ENCODE measurements around the gene GJA1.
"Not testable (repeated sequence)": the region's sequence is repeated elsewhere in the genome, so short reads cannot be mapped to it uniquely, and the experiment has no call there.

GJA1 gene

DNA sequence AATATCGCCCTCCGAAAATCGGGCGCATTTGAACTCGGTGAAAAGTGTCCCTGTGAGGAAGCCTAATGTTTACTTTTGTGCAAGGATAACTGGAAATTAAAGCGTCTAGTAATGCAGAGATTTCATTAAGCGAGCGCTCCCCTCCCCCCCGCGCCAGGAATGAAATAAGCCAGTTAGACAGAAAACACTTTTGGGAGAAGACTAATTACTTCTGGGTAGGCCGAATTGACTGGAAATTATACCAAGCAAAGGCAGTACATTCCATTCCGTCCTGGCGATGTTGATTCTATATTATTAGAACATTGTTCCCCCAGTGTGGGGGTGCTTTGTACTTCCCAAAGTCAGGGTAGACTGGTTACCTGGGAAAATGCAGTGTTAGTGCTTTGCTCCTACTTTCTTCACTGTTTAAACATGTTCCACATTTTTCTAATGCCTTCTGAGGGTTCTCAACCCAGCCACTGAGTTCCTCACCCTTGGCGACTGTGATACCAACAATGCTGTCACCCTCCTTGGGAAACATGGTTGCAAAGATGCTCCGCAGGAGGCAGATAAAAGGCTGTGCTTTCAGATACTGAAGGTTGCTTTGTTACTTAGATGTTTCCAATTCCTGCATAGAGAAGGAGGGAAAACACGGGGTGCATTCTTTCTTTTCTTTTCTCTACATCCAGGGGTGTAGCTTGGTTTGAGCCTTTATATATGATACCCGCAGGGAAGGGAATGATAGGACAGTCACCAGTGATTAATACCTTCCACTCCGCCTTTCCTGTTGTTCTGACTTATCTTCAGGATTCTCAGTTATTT is 2.6 kb downstream of the GJA1 start:
- DNase-seq: peak; percentile 14

DNA sequence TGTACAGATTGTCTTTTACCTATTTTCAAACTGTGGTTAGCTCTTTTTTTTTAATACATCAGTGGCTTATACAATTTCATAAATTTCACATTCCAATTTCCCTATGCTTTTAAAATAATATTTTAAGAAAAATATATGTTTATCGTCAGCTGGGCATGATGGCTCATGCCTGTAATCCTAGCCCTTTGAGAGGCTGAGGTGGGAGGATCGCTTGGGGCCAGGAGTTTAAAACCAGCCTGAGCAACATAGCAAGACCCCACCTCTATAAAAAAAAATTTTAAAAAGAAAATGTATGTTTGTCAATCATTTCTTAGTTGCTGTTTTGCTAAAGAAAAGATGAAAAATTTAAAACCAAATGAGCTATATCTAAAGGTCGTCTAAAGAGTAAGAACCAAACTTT is 3.4 kb downstream of the GJA1 start:
- no peak for DNase-seq

DNA sequence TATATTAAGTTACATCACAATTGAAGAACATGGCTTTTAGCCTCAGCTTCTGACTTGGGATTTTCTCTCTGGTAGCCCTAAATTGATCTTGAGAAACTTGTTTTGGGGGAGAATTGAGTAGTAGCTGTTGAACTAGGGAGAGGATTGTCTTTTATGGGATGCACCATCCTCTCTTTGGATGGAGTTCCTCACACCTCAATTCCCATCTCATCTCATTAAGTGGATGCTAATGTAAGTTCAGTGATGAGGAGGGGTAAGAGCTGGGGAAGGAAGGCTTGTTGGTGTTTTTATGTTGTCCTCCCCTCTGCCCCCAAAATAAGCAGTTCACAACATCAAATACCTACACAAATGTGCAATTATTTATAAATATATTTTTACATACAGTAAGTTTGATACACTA is 4.0 kb downstream of the GJA1 start:
- DNase-seq: no peak

DNA sequence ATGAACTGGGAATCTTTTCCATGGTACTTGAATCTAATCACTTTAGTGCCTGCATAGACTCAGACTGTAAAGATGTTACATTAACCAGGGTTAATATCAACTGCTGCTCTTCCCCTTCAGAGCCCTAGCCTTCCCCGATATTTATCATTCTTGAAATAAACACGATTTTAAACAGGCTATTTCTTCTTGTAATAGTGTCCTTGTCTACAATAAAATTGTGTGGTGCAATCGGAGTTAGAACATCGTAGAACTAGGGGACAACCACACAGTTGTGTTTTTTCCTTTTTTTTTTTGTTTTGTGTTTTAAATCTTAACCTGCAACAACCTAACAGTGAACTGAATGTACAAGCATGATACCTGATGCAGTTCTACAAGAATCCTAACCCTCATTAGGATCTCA is 4.5 kb downstream of the GJA1 start:
- DNase-seq: no peak

DNA sequence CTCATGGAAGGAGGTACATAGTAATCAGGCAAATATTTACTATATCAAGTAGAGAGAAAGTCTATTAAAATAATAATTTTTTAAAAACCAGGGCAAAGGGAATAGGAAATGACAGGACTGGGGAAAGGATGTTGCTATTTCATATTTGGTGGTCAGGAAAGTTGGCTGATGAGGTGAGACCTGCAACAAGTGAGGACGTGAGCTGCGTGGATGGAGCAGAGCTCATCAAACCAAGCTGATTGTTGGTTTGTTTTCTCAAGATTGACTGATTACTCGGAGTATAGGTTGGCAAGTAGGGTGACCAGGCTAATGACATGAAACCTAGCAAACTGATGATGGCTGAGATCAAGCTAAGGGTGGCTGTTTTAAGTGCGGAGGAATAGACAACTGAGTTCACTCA is 6.0 kb downstream of the GJA1 start:
- DNase-seq: no peak

DNA sequence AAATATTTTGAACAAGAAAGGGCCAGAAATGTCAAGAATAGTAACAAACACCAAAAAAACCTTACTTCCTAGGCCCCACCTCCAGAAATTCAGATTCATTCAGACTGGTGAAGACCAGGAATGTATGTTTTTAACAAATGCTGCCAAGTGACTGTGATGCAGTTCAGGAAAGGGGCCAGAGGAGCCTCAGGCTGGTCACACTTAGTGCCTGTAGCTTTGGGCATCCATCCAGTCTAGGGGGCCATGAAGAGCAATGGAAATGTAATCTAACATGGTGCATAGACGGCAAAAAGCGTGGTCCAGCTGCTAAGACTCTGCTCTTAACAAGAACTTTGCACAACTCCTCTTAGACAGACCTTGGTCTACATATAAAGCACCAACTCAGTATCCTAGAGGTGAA is 7.1 kb downstream of the GJA1 start:
- no peak for DNase-seq

DNA sequence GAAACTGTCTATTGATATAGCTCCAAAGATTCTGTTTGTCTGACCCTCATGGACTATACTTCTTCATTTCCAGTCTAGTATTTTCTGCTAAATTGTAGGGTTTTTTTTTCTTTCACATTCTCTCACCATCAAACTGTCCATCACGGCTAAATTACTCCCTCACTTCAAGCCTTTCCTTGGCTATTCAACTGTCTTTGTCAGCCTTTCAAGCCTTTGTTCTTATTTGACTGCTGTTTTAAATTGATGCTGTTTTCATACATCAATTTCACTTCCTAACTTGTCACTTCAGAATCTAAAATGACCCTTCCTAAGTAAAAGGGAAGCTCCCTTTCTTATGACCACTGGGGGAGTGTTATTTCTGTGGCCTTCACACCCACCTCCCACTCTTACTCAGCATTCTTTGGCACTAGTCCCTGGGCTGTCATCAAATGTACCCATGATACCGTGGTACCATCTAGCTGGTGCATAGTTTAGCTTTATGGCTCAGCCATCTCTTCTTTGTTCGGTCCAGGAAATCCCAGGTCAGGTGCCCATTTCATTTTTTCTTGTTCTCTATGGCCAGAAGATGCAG is 8.6 kb downstream of the GJA1 start:
- no peak for DNase-seq

DNA sequence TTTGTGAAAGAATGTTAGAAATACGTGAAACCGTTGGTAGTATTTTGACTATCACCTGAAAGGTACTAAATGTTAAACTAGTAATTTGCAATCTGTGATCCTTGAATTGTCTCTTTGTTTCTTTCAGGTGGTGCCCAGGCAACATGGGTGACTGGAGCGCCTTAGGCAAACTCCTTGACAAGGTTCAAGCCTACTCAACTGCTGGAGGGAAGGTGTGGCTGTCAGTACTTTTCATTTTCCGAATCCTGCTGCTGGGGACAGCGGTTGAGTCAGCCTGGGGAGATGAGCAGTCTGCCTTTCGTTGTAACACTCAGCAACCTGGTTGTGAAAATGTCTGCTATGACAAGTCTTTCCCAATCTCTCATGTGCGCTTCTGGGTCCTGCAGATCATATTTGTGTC is 11.3 kb downstream of the GJA1 start:
- not testable (repeated sequence) for DNase-seq

DNA sequence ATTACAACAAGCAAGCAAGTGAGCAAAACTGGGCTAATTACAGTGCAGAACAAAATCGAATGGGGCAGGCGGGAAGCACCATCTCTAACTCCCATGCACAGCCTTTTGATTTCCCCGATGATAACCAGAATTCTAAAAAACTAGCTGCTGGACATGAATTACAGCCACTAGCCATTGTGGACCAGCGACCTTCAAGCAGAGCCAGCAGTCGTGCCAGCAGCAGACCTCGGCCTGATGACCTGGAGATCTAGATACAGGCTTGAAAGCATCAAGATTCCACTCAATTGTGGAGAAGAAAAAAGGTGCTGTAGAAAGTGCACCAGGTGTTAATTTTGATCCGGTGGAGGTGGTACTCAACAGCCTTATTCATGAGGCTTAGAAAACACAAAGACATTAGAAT is 12.3 kb downstream of the GJA1 start:
- DNase-seq: not testable (repeated sequence)

DNA sequence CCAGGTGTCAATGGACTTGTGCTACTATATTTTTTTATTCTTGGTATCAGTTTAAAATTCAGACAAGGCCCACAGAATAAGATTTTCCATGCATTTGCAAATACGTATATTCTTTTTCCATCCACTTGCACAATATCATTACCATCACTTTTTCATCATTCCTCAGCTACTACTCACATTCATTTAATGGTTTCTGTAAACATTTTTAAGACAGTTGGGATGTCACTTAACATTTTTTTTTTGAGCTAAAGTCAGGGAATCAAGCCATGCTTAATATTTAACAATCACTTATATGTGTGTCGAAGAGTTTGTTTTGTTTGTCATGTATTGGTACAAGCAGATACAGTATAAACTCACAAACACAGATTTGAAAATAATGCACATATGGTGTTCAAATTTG is 13.1 kb downstream of the GJA1 start:
- DNase-seq: not testable (repeated sequence)

DNA sequence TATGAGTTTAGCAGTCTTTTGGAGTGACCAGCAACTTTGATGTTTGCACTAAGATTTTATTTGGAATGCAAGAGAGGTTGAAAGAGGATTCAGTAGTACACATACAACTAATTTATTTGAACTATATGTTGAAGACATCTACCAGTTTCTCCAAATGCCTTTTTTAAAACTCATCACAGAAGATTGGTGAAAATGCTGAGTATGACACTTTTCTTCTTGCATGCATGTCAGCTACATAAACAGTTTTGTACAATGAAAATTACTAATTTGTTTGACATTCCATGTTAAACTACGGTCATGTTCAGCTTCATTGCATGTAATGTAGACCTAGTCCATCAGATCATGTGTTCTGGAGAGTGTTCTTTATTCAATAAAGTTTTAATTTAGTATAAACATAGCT is 13.9 kb downstream of the GJA1 start:
- no peak for DNase-seq

DNA sequence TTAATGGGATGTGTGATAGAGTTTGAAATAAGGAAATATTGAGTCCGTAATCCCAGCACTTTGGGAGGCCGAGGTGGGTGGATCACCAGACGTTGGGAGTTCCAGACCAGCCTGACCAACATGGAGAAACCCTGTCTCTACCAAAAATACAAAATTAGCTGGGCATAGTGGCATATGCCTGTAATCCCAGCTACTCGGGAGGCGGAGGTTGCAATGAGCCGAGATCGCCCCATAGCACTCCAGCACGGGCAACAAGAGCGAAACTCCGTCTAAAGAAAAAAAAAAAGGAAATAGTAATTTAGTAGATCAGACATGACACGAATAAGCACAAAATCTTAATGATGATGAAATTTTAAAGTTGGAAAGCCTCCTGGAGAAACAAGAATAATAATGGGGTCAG is 14.8 kb downstream of the GJA1 start:
- DNase-seq: no peak

DNA sequence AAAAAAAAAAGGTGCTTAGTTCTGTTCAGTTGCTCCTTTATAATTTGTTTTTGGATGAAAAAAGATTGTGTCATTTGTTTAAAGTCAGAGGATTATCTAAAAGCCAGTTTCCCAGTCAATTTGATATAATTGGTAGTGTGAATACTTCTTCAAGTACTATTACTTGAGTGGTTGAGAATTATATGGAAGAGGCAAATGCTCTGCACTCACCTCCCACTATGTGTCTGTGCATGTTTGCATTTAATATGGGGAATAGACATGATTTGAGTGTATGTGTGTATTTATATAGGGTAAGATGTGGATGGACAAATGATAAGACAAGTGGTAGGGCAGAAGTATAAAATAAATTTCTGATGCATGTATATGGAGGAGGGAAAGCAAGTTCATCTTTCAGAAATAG is 15.8 kb downstream of the GJA1 start:
- DNase-seq: no peak

DNA sequence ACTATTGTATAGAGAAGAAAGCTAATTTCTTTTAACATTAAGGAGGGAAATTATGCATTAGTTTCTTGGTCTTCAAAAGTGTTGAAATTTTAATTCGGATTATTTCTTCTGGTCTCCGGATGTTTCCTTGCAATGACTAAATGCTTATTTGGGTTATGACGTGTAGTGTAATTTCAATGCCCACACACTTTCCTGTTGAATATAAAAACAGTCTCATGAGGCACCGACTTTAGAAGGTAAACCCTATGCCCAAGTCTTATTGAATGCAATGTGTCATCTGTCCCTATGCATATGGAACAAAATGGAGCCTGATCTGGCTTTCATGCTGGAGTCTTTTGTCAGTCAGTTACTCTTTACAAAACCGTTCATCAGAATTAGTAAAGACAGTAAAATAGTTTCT is 17.7 kb downstream of the GJA1 start:
- DNase-seq: no peak

DNA sequence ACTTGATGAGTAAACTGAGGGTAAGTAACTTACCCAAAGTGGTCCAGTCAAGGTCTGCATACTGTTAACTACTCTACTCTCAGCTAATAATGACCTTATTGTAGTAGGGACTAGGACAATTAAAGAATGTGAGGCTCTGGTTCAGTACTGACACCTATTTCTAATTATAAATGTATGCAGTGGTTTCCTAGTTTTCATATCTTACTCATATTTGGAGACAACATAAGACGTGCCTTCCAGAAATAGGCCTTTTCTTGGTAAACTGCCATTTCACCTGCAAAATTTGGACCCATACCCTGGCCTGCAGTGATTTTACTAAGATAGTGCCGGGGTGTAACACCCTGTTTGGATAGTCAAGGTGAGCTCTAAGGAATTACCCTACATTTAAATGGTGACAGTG is 24.7 kb downstream of the GJA1 start:
- no peak for DNase-seq

DNA sequence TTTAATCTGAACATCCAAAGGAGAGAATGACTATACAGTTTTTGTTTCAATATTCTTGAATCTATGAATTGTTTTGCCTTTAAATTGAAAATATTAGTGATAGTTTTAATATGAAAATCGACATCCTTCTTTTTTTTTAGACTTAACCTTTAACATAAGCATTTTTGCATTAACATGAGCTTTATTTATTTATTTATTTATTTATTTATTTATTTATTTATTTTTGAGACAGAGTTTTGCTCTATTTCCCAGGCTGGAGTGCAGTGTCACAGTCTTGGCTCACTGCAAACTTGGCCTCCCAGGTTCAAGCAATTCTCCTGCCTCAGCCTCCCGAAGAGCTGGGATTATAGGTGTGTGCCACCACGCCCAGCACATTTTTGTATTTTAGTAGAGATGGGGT is 27.6 kb downstream of the GJA1 start:
- DNase-seq: no peak

DNA sequence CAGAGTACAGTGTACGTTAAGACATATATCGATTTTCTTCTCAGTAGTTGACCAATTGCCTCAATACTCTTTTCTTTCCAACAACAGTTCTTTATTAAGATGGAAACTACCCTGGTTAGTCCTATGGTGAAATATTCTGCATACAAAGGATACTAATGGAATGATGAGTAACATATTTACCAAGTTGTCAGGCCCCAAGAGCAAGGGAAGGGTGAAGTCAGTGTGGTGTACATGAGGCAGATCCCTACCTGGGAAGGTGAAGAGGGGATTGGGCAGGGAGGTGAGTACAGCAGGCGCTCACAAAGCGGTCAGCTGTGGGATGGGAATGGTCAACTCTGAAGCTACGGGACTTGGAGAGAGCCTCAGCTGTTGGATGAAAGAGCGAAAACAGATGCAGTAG is 29.7 kb downstream of the GJA1 start:
- no peak for DNase-seq

DNA sequence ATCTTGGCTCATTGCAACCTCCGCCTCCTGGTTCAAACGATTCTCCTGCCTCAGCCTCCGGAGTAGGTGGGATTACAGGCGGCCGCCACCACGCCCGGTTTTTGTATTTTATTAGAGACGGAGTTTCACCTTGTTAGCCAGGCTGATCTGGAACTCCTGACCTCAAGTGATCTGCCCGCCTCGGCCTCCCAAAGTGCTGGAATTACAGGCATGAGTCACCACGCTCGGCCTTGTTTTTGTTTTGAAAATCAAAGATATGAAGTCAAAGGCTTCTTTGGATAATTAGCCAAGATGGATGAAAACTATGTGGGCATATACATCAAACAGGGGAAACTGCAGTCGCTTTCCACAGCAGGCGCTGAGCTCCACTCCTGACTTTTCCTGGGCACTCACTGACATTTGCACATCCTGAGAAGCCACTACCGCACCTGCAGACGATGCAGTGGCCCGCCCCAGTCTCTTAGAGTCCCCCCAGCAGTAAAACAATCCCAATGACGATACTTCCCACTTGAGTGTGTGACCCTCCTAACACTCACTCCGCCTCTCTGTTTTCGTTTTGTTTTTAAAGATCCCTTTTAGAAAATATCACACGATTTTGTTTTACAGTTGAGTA is 44.1 kb downstream of the GJA1 start:
- DNase-seq: no peak

DNA sequence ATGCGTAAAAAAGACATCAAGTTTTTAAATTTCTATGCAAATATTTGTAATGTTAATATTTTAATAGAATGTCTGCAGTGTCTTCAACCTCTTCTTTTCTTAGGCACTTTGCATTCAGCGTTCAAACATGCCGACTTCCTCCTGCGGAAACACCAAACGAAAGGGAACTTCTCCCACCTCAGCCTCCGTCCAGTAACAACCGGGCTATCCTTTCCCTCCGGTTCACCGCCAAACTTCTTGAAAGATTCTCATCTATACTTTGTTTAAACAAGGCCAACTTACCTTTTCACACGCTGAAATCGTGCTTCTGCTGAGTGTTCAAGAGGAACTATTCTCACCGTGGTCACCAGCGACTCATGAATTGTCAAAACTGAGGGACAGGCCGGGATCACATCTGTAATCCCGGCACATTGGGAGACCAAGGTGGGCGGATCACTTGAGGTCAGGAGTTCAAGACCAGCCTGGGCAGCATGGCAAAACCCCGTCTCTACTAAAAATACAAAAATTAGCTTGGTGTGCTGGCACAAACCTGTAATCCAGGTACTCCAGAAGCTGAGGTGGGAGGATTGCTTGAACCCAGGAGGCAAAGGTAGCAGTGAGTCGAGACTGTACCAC is 44.8 kb downstream of the GJA1 start:
- DNase-seq: no peak

DNA sequence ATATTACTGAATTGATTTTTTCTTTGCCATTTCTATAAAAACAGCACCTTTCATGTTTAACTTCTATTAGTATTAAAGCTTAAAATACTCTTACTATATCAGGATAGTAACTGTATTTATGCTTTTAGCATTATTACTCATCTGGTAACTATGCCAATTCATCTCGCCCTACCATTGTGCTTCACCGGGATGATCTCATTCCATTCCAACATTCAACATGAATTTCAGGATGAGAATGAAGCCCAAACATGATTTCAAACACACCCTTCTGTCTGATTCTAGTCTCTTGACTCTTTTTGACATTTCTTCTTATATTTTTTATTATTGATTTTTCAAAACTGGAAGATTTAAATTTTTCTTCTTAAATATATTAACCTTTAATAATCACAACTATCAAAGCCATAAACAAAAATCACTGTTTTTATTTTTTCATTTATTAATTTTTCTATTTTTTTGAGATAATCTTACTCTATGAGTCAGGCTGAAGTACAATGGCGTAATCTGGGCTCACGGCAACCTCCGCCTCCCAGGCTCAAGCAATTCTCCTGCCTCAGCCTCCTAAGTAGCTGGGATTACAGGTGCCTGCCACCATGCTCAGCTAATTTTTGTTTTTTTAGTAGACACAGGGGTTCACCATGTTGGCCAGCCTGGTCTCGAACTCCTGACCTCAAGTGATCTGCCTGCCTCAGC is 46.7 kb downstream of the GJA1 start:
- DNase-seq: no peak

DNA sequence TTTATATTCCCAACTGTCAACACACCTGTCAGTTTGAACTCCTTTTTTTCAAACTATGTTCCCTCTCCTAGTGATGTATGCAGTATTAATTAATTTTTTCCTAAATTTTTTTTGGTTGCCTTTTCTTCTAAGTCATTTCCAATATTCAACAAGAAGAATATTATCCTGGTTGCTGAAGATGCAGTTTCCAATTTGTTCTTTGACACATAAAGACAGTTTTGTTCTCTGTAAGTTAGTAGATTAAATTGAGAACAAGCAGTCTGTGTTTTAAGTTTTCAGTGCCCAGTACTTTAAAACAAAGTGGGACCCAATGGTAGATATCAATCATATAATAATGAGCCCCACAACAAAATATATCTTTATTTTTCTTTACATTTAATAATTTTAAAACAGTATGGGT is 47.3 kb downstream of the GJA1 start:
- no peak for DNase-seq

DNA sequence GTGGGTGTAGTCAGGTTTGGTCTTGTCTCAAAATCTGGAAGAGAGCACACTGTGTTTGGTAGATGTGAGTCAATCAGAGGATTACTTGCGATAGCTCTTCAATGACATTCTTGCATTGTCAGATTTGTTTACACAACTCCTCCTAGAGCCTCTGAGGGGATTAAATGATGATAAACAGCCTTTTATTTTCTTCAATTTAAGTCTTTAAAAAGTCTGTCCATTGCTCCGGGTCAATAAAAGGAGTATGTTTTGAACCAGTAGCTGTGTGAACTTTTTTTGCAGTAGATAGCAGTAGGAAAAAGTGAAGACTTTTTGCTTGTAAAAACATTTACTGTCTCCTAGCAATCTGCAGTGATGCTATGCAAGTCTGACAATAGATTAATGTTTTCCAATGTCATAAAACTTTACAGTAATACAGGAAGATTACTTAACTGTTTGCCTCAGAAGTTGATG is 49.9 kb downstream of the GJA1 start:
- no peak for DNase-seq

DNA sequence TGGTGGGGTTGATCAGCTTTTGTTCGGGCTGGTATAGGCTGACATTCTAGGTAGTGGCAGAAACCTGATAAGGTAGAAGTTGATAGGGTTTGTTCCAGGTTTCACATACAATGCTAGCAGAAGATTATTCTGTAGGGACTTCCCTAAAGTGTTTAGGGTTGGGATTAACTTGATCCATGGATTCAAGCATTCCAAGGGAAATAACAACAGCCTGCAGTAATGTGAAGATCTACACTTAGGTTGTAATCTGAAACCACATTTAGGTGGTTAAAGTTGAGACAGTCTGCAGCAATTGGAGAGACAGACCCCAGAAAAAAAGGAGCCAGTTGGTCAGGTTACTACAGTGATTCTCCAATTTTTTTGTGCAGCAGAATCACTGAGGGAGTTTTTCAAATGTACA is 56.1 kb downstream of the GJA1 start:
- DNase-seq: no peak

Data from hematopoietic multipotent progenitor cell treated with erythropoietin and hydrocortisone succinate and interleukin-3 and kit ligand, for 4 days (in vitro differentiated cells).